Measurements from ENCODE around the gene TRIM66.

The TRIM66 gene

DNA sequence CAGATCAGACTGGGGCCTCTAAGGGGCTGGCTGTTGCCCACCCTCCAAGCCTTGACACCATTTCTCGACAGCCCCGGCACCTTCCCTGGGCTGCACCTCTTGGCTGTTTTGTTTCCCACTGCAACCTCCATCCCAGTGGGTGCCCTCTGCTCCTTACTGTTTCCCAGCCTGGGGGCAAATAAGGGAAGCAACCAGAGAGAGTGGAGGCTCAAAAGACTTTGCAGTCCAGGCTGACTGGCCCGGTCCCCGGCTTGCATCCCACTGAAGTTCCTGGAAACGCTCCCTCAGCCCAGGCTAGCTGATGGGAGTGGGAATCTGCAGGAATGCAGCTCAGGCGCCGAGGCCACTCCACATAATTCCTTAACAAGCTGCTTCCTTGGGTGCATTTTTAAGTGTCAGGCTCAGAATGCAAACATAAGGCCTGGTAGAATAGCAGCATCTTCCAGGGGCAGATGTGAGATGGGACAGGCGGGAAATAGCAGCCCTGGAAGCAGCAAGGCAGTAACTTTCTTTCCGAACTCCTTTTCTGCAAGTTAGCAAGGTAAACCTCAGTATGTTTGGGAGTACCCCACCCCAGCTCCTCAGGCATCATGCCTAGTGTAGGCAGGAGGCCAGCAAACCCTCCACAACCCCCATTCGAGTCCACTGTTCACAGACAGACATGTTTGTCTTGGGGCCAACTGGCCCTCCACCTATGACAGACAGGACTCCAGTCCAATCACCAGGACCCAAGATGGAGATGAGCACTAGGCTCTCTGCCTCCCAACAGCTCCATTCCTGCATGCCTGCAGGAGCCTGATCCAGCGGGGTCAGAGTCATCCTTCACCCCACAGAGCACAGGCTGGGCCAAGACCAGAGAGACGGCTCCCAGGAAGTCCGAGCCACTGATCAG is 39.4 kb upstream of the TRIM66 start:
- H3K4me1 ChIP-seq (ENCODE audit: insufficient read depth, low read length): no peaks in the 10 kb centered on the region
- H2AFZ ChIP-seq (ENCODE audit: low read depth, low read length): no peak overlapping the region
- no peak overlapping the region for H3K4me3 ChIP-seq (ENCODE audit: low read depth in 1 of 2, low read length in 2 of 2)
- H3K4me2 ChIP-seq (ENCODE audit: insufficient read depth, low read length): no peak overlapping the region
- TF ChIP-seq CTCF (IDR thresholded peaks at IDR 0.05; ENCODE audit: borderline replicate concordance, extremely low read depth, low read length, poor library complexity, severe bottlenecking) (no peak), EZH2 (IDR thresholded peaks at IDR 0.05; ENCODE audit: borderline replicate concordance, low read depth, low read length, severe bottlenecking) (no peak)
- no peaks in the 10 kb centered on the region for H3K27me3 ChIP-seq (ENCODE audit: insufficient read depth, low read length, poor library complexity)
- ATAC-seq (ENCODE audit: insufficient read depth, low read depth) (no peak), DNase-seq (no peak)
- H3K79me2 ChIP-seq (ENCODE audit: insufficient read depth, low read length): no peaks in the 10 kb centered on the region
- H4K20me1 ChIP-seq (ENCODE audit: insufficient read depth, low read length): no peaks in the 10 kb centered on the region
- H3K36me3 ChIP-seq (ENCODE audit: insufficient read depth, low read length): no peaks in the 10 kb centered on the region
- no peak overlapping the region for H3K9ac ChIP-seq (ENCODE audit: low read depth, low read length)
- no peak overlapping the region for H3K27ac ChIP-seq (ENCODE audit: low read length)
- H3K9me3 ChIP-seq (ENCODE audit: insufficient read depth, low read length, severe bottlenecking): no peaks in the 10 kb centered on the region

GRCh38 chr11:8720868-8721608 is 38.6 kb upstream of the TRIM66 start:
- Histone ChIP-seq H3K27me3 (ENCODE audit: insufficient read depth, low read length, poor library complexity) (no peaks in the 10 kb centered on the region), H4K20me1 (ENCODE audit: insufficient read depth, low read length) (no peaks in the 10 kb centered on the region), H3K9me3 (ENCODE audit: insufficient read depth, low read length, severe bottlenecking) (no peaks in the 10 kb centered on the region), H3K79me2 (ENCODE audit: insufficient read depth, low read length) (no peaks in the 10 kb centered on the region), H3K4me1 (ENCODE audit: insufficient read depth, low read length) (no peaks in the 10 kb centered on the region), H3K27ac (ENCODE audit: low read length) (no peak overlapping the region), H3K4me2 (ENCODE audit: insufficient read depth, low read length) (no peak overlapping the region), H2AFZ (ENCODE audit: low read depth, low read length) (no peak overlapping the region), H3K36me3 (ENCODE audit: insufficient read depth, low read length) (no peaks in the 10 kb centered on the region), H3K4me3 (ENCODE audit: low read depth in 1 of 2, low read length in 2 of 2) (no peak overlapping the region), H3K9ac (ENCODE audit: low read depth, low read length) (no peak overlapping the region)
- ATAC-seq (ENCODE audit: insufficient read depth, low read depth) (no peak), DNase-seq (no peak)
- TF ChIP-seq EZH2 (IDR thresholded peaks at IDR 0.05; ENCODE audit: borderline replicate concordance, low read depth, low read length, severe bottlenecking): no peak
- TF ChIP-seq CTCF (IDR thresholded peaks at IDR 0.05; ENCODE audit: borderline replicate concordance, extremely low read depth, low read length, poor library complexity, severe bottlenecking): no peak

- no peak overlapping the region for H3K4me3 ChIP-seq (ENCODE audit: low read depth in 1 of 2, low read length in 2 of 2)
- no peaks in the 10 kb centered on the region for H3K27me3 ChIP-seq (ENCODE audit: insufficient read depth, low read length, poor library complexity)
- no peaks in the 10 kb centered on the region for H4K20me1 ChIP-seq (ENCODE audit: insufficient read depth, low read length)
- H3K9ac ChIP-seq (ENCODE audit: low read depth, low read length): no peak overlapping the region
- TF ChIP-seq CTCF (IDR thresholded peaks at IDR 0.05; ENCODE audit: borderline replicate concordance, extremely low read depth, low read length, poor library complexity, severe bottlenecking): no peak
- no peak for TF ChIP-seq EZH2 (IDR thresholded peaks at IDR 0.05; ENCODE audit: borderline replicate concordance, low read depth, low read length, severe bottlenecking)
- H3K79me2 ChIP-seq (ENCODE audit: insufficient read depth, low read length): no peaks in the 10 kb centered on the region
- DNase-seq (no peak), ATAC-seq (ENCODE audit: insufficient read depth, low read depth) (no peak)
- H3K27ac ChIP-seq (ENCODE audit: low read length): no peak overlapping the region
- no peak overlapping the region for H2AFZ ChIP-seq (ENCODE audit: low read depth, low read length)
- H3K4me1 ChIP-seq (ENCODE audit: insufficient read depth, low read length): no peaks in the 10 kb centered on the region
- H3K9me3 ChIP-seq (ENCODE audit: insufficient read depth, low read length, severe bottlenecking): no peaks in the 10 kb centered on the region
- no peaks in the 10 kb centered on the region for H3K36me3 ChIP-seq (ENCODE audit: insufficient read depth, low read length)
- no peak overlapping the region for H3K4me2 ChIP-seq (ENCODE audit: insufficient read depth, low read length)
Observed at GRCh38 chr11:8720352-8720751, 37.9 kb upstream of the TRIM66 start.
